Measurements from ENCODE around the gene ADGRB3.
A peak's percentile ranks its signal among the peaks of the same experiment; 100 is the strongest.
"Not testable (repeated sequence)": the region's sequence is repeated elsewhere in the genome, so short reads cannot be mapped to it uniquely, and the experiment has no call there.

The ADGRB3 gene

DNA sequence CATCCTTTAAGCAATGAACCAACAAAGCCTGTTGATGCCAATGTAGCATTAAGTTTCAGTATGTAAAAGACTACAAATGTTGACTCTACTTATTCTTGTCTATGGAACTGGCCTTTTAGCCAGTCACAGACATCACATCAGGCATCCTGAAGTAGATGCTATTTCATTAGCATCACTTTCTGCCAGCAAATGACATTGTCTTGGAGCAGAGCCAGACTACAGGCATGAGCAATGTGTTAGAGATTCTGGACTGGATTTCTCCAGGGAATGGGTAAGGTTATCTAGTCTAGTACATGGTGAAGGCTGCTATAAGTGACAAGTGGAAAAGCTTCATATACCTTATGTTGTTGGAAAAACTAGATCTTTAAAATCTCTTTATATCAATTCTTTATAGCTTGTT is 142.9 kb downstream of the ADGRB3 start:
- H3K4me2 ChIP-seq (ENCODE audit: low read depth, low read length), result no peak overlapping the region
- H3K27ac ChIP-seq (ENCODE audit: low read length), result no peak overlapping the region
- no peaks in the 10 kb centered on the region for H3K79me2 ChIP-seq (ENCODE audit: low read length)
- H3F3A ChIP-seq (ENCODE audit: insufficient read depth, low read length), result no peaks in the 10 kb centered on the region
- H4K20me1 ChIP-seq (ENCODE audit: insufficient read depth, low read length), result no peaks in the 10 kb centered on the region
- TF ChIP-seq, protein P1, sequence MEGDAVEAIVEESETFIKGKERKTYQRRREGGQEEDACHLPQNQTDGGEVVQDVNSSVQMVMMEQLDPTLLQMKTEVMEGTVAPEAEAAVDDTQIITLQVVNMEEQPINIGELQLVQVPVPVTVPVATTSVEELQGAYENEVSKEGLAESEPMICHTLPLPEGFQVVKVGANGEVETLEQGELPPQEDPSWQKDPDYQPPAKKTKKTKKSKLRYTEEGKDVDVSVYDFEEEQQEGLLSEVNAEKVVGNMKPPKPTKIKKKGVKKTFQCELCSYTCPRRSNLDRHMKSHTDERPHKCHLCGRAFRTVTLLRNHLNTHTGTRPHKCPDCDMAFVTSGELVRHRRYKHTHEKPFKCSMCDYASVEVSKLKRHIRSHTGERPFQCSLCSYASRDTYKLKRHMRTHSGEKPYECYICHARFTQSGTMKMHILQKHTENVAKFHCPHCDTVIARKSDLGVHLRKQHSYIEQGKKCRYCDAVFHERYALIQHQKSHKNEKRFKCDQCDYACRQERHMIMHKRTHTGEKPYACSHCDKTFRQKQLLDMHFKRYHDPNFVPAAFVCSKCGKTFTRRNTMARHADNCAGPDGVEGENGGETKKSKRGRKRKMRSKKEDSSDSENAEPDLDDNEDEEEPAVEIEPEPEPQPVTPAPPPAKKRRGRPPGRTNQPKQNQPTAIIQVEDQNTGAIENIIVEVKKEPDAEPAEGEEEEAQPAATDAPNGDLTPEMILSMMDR (IDR thresholded peaks at IDR 0.05; ENCODE audit: low read length), result no peak
- TF ChIP-seq EZH2phosphoT487 (IDR thresholded peaks at IDR 0.05; ENCODE audit: low read length) (no peak), EZH2 (optimal IDR thresholded peaks at IDR 0.05; ENCODE audit: low read depth, low read length) (no peak)
- no peaks in the 10 kb centered on the region for H3K9me2 ChIP-seq (replicated peaks; ENCODE audit: insufficient read depth, low read length)
- H2AFZ ChIP-seq (ENCODE audit: low read length), result no peak overlapping the region
- no peaks in the 10 kb centered on the region for H3K9me3 ChIP-seq (replicated peaks; ENCODE audit: insufficient read depth, low read length)
- no peak overlapping the region for H3K9ac ChIP-seq (ENCODE audit: low read length)
- no peaks in the 10 kb centered on the region for H3K4me1 ChIP-seq (ENCODE audit: low read length)
- no peaks in the 10 kb centered on the region for H3K27me3 ChIP-seq (replicated peaks; ENCODE audit: insufficient read depth, low read length)
- no peak overlapping the region for H3K4me3 ChIP-seq (ENCODE audit: low read length)
- no peak for DNase-seq
- no peaks in the 10 kb centered on the region for H3K36me3 ChIP-seq (replicated peaks; ENCODE audit: insufficient read depth, low read length)

DNA sequence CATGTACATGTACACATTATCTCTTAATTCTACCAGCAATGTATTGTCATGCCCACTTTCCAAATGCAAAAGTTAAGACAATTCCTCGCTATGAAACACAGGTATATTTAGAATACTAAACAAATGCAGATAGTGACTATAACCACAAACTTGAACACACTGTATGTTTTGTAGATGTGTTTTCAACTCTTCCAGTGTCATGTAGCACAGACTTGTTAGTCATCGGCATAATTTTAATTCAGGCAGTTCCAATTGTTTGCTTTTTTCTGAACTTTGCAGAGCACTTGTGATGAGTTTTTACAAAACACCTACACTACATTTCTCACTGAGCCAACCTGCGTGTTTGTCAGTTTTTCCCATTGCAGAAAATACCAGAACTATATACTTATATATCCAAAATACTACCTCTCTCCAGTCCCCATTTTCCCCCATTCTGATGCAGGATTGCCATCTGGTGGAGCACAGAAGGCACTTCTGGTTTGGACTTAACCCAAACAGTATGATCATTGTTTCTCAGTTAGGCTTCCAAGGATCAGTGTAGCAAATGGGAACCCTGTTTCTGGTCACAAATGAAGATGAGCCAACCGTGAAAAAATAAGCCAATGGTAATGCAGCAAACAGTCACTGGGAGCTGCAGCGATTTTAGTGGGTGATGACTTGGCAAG is 143.4 kb downstream of the ADGRB3 start:
- H3K27ac ChIP-seq (ENCODE audit: low read length), result no peak overlapping the region

DNA sequence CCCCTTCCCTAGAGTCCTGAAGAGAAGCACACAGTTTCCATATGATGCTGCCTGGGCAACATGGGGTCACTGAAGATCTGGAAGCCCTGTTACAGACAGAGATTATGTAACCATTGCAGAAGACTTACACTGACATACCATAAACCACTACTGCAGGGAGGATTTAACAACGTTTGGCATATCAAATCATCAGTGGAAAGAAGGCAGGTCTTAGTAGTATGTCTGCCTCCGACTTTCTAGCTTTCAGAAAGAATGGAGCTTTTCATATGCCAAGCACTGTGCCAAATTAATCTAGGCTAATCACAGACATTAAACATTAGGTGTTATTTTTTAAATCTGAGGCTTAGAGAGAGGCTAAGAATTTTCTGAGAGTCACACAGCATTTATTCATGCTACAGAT is 144.3 kb downstream of the ADGRB3 start:
- H3K27me3 ChIP-seq (replicated peaks; ENCODE audit: insufficient read depth, low read length), result no peaks in the 10 kb centered on the region
- no peak for DNase-seq
- H3K27ac ChIP-seq (ENCODE audit: low read length), result no peak overlapping the region
- no peak overlapping the region for H2AFZ ChIP-seq (ENCODE audit: low read length)
- no peaks in the 10 kb centered on the region for H3K9me3 ChIP-seq (replicated peaks; ENCODE audit: insufficient read depth, low read length)
- TF ChIP-seq, protein P1 (IDR thresholded peaks at IDR 0.05; ENCODE audit: low read length), result no peak
- TF ChIP-seq EZH2 (optimal IDR thresholded peaks at IDR 0.05; ENCODE audit: low read depth, low read length) (no peak), EZH2phosphoT487 (IDR thresholded peaks at IDR 0.05; ENCODE audit: low read length) (no peak)
- H3K4me1 ChIP-seq (ENCODE audit: low read length), result no peaks in the 10 kb centered on the region
- no peak overlapping the region for H3K9ac ChIP-seq (ENCODE audit: low read length)
- no peaks in the 10 kb centered on the region for H3K79me2 ChIP-seq (ENCODE audit: low read length)
- no peak overlapping the region for H3K4me3 ChIP-seq (ENCODE audit: low read length)
- H3K4me2 ChIP-seq (ENCODE audit: low read depth, low read length), result no peak overlapping the region
- no peaks in the 10 kb centered on the region for H3K9me2 ChIP-seq (replicated peaks; ENCODE audit: insufficient read depth, low read length)
- H3K36me3 ChIP-seq (replicated peaks; ENCODE audit: insufficient read depth, low read length), result no peaks in the 10 kb centered on the region
- H3F3A ChIP-seq (ENCODE audit: insufficient read depth, low read length), result no peaks in the 10 kb centered on the region
- H4K20me1 ChIP-seq (ENCODE audit: insufficient read depth, low read length), result no peaks in the 10 kb centered on the region

More for the DNA sequence above, 143.4 kb downstream of the ADGRB3 start:
- TF ChIP-seq EZH2 (optimal IDR thresholded peaks at IDR 0.05; ENCODE audit: low read depth, low read length) (no peak), EZH2phosphoT487 (IDR thresholded peaks at IDR 0.05; ENCODE audit: low read length) (no peak)
- TF ChIP-seq, protein P1 (IDR thresholded peaks at IDR 0.05; ENCODE audit: low read length), result peak; percentile 55
- H3K4me2 ChIP-seq (ENCODE audit: low read depth, low read length), result no peak overlapping the region
- H3K4me3 ChIP-seq (ENCODE audit: low read length), result no peak overlapping the region
- peak; percentile 27 for DNase-seq
- H3K79me2 ChIP-seq (ENCODE audit: low read length), result no peaks in the 10 kb centered on the region
- H2AFZ ChIP-seq (ENCODE audit: low read length), result no peak overlapping the region
- H3K4me1 ChIP-seq (ENCODE audit: low read length), result no peaks in the 10 kb centered on the region
- no peaks in the 10 kb centered on the region for H3K27me3 ChIP-seq (replicated peaks; ENCODE audit: insufficient read depth, low read length)
- H3F3A ChIP-seq (ENCODE audit: insufficient read depth, low read length), result no peaks in the 10 kb centered on the region
- no peak overlapping the region for H3K9ac ChIP-seq (ENCODE audit: low read length)
- H3K9me3 ChIP-seq (replicated peaks; ENCODE audit: insufficient read depth, low read length), result no peaks in the 10 kb centered on the region
- no peaks in the 10 kb centered on the region for H3K9me2 ChIP-seq (replicated peaks; ENCODE audit: insufficient read depth, low read length)
- no peaks in the 10 kb centered on the region for H4K20me1 ChIP-seq (ENCODE audit: insufficient read depth, low read length)
- no peaks in the 10 kb centered on the region for H3K36me3 ChIP-seq (replicated peaks; ENCODE audit: insufficient read depth, low read length)

DNA sequence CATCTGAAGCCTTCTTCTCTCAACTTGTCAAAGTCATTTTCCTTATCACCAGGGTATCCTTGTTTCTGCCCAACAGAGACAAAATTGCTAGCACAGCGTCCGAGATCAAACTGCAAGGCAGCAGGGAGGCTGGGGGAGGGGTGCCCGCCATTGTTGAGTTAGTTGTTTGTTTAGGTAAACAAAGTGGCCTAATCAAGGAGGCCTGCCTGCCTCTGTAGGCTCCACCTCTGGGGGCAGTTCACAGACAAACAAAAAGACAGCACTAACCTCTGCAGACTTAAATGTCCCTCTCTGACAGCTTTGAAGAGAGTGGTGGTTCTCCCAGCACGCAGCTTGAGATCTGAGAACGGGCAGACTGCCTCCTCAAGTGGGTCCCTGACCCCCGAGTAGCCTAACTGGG is 155.0 kb downstream of the ADGRB3 start:
- H2AFZ ChIP-seq (ENCODE audit: low read length); H3K27me3 ChIP-seq (replicated peaks; ENCODE audit: insufficient read depth, low read length); H3K4me1 ChIP-seq (ENCODE audit: low read length); H3K79me2 ChIP-seq (ENCODE audit: low read length); H3F3A ChIP-seq (ENCODE audit: insufficient read depth, low read length); H3K4me3 ChIP-seq (ENCODE audit: low read length); H3K9me2 ChIP-seq (replicated peaks; ENCODE audit: insufficient read depth, low read length); H3K4me2 ChIP-seq (ENCODE audit: low read depth, low read length); H3K9ac ChIP-seq (ENCODE audit: low read length); DNase-seq; H3K36me3 ChIP-seq (replicated peaks; ENCODE audit: insufficient read depth, low read length); H3K27ac ChIP-seq (ENCODE audit: low read length); H3K9me3 ChIP-seq (replicated peaks; ENCODE audit: insufficient read depth, low read length); H4K20me1 ChIP-seq (ENCODE audit: insufficient read depth, low read length): not testable (repeated sequence)

DNA sequence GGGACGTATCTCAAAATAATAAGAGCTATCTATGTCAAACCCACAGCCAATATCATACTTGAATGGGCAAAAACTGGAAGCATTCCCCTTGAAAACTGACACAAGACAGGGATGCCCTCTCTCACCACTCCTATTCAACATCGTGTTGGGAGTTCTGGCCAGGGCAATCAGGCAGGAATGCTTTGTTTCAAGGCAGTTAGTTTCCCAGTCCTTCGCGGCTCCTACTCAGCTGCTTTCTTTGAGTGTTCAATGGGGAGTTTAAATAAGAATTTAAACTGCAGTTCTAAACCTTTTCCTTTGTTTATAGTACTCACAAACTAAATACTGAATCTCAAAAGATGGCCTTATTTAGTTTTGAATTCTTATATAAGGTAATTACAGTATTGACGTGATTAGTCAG is 179.9 kb downstream of the ADGRB3 start:
- H3K4me3 ChIP-seq (ENCODE audit: low read length); H3K4me1 ChIP-seq (ENCODE audit: low read length); H3K27me3 ChIP-seq (replicated peaks; ENCODE audit: insufficient read depth, low read length); H3K9me3 ChIP-seq (replicated peaks; ENCODE audit: insufficient read depth, low read length); H3K36me3 ChIP-seq (replicated peaks; ENCODE audit: insufficient read depth, low read length); DNase-seq; H4K20me1 ChIP-seq (ENCODE audit: insufficient read depth, low read length); H3K9me2 ChIP-seq (replicated peaks; ENCODE audit: insufficient read depth, low read length); H3K4me2 ChIP-seq (ENCODE audit: low read depth, low read length); H2AFZ ChIP-seq (ENCODE audit: low read length); H3K27ac ChIP-seq (ENCODE audit: low read length); H3K79me2 ChIP-seq (ENCODE audit: low read length); H3K9ac ChIP-seq (ENCODE audit: low read length); H3F3A ChIP-seq (ENCODE audit: insufficient read depth, low read length): not testable (repeated sequence)
